HG03342 (cell line): Measurements from ENCODE around the gene NFYC.
A peak's percentile ranks its signal among the peaks of the same experiment; 100 is the strongest.
"Not testable (repeated sequence)": the region's sequence is repeated elsewhere in the genome, so short reads cannot be mapped to it uniquely, and the experiment has no call there.

Experiments used
- ATAC-seq: cut with Tn5 transposase; IDR thresholded peaks from one replicate; pipeline ENCODE4 v1.9.1; 2021; ENCODE audit warnings: mild to moderate bottlenecking, moderate library complexity; ENCODE audit not compliant: unreplicated experiment

NFYC gene

DNA sequence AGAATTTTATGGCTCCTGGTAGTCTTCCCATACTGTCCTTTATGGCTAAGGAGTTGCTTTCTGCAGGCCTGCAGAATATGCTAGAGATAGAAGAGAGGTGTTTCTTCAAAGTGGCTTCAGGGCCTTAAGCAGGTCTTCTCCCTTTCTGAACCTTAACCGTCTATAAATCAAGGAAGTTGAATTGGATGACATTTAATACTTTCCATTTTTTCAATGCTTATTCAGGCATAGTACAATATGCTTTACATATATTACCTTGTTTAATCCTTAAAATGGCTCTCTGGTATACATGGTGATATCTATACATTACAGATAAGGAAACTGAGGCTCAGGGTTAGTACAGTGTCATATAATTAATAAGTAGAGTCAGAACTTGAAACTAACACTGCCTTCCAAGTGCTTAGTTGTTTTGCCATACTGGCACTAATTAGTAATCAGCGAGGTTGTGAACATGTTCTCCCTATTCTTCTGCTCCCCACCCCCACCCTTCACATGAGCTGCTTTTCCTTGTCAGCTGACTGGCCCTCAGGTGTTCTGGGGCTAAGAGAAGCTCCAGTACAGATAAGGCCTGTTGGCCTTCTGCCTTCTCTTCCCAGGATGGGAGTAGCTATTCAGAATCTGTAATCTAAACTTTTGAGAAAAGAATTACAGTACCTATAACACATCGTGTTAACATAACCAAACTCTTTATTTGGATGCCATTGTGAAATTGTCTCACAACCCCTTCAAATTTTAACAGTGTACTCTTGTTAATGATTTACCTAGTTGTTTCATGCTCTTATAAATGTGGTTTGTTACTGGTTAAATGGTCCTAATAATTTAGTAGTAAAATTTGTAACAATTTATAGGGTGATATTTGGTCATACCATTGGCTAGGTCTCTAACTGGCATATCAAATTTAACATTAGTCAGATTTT, 13.6 kb downstream of the NFYC start:
- ATAC-seq: no peak

DNA sequence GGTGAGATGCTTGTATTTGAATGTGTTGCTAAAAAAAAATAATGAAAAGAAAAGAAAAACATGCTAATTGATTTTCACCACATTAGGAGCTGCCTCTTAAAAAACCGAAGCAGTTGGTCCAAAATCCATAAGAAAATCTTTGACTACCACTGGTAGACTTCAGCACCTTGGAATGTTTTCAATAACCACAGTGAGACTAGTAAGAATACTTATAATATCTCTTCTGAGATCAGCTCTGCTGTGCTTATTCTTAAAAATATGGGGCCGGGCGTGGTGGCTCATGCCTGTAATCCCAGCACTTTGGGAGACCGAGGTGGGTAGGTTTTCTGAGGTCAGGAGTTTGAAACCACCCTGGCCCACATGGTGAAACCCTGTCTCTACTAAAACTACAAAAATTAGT, 15.1 kb downstream of the NFYC start:
- no peak for ATAC-seq

DNA sequence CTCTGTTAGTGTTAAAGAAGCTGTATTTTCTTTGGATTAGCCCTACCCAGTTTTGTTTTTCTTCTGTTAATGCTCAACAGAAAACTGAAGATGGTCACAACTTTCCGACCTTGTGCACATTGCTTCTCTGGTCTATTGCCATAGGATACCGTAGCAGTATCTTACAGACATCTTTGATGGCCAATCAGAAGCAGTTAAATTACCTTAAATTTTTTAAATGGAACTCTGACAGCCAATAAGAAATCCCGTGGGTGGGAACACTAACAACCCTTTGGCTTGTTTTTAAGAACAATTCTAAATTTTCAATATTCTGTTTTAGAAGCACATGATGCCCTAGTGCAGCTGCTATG, 17.2 kb downstream of the NFYC start:
- ATAC-seq: peak; percentile 70

DNA sequence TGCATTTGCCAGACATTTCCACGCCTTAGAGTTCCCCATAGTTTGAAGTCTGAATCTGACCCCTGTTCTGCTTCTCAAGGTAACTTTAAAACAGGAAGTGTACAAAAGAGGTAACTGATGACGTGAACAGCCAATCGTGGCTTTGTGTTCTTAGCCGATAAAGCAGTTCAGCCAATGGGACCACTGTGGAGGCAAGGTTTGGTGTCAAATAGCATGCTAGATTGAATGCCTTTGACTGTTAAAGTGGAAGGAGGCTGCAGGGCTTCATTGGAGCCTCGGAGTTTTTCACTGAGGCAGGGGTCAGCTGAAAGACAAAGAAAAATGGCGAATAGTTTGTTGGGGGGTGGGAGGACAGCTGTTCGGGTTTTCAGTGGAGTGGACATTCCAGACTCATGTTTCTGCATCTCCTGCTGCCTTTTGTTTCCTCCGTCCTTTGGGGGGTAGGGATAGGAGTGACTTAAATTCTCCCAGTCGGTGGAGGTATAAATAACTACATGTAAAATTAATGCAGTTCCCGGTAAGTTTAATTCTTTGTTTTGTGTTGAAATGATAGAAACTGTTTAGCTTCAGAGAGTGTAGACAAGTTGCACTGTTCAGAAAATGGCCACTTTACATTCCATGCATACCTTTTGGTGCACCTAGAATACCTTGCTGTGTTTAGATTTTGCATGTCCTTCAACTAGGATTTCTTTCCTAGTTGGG, 17.7 kb downstream of the NFYC start:
- ATAC-seq: peak; percentile 89

DNA sequence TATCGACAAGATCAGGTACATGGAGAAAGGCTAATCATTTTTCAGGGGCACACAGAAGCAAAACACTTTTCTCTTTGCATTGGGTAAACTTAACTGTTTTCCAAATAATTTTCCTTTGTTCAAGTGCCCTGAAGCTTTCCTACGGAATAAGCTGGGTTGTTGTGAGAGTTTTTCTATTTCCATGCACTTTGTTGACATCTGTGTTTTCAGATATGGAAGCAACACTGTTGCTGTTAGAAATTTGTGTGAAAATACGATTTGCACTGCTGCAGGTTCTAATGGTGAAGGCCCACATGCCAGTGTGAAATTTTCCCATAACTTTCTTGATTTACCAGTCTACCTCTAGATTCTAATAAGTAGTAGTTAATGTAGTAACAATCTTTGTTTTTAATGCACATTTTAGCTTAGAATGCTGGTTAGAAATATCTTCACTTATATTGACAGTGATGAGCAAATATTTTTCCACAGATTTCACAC, 18.3 kb downstream of the NFYC start:
- no peak for ATAC-seq

DNA sequence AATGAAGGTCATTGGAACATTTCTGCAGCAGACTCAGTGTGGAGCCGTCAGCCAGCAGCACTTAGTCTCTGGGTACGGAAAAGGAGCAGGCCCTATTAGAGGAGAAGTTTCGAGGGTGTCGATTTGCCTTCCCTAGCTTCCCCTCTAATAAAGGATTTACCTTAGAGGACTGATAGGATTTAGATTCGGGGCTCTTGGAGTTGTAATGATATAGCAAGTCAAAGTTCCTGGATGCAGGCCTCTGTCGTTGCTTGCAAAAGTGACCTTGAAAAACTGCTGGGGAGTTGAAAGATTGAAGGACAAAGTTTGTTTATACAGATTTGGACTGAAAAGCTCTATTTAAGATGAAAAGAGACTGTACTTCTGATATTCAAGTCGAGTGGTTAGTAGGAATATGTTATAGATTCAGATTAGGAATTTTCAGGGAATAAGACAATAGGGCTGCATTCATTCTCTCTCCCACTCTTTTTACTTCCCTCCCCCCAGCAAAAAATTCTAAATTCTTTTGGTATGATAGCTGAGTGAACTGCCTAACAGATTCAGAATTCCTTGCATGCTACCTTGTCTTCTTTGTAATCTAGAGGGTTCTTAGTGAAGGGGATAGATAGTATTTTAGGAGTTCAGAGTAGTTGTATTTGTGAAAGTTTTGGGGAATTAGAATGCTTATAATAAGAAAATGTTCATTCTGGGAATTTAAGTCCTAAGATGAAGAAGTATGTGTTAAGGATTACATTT, 19.2 kb downstream of the NFYC start:
- ATAC-seq: no peak

DNA sequence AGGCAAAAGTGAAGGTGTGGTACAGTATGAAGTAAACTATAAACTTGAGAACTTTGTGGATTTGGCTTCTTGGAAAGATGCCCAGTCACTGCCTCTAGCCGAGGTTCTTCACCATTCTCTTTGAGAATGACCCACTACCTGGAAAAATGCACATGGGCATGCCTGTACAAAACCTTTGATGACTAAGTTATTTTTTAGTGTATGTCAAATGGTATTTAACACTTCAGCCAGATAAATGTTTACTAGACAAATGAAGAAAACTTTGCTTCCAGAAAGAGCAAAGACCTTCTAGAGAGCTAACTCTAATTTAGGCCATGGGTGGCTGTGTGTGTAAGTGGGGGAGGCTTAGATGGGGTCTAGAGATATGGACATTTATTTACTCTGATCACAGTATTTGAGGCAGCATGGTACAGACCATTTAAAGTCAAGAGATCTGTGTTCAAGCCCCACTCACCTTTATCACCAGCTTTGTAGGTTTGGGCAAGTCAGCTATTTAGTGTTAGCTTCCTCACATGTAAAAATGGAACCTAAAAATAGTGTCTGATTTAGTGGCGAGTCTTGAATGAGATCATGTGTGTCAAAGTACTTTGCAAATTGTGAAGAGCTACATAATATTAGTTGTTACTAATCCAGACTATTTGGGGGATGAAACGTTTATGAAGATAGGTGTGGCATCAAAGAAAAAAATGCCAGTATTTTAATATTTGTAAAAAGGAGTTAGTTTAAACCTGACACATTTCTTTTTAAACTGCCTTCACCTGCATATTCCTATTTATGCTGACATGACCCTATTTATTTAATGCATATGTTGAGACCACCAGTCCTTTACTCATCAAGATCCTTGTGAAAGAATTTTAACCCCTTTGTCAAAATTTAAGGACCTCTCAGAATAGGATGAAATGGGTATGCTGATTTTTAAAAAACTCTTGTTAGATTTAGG, 20.2 kb downstream of the NFYC start:
- ATAC-seq: no peak

DNA sequence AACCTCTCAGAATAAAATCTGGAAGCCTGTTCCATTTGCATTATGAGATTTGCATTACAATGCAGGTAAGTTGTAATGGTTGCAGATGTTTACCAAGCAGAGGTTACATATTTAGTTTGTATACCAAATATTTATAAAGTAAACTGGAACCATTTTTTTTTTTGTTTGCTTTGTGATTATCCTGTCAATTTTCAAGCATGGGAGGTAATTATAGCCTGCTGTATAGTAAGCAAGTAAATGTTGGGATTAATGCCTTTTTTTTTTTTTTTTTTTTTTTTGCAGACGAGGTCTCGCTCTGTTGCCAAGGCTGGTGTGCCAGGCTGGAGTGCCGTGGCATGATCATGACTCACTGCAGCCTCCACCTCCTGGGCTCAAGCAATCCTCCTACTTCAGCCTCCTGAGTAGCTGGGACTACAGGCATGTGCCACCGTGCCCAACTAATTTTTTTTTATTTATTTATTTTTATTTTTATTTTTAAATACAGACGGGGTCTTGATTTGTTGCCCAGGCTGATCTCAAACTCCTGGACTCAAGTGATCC, 21.0 kb downstream of the NFYC start:
- no peak for ATAC-seq

DNA sequence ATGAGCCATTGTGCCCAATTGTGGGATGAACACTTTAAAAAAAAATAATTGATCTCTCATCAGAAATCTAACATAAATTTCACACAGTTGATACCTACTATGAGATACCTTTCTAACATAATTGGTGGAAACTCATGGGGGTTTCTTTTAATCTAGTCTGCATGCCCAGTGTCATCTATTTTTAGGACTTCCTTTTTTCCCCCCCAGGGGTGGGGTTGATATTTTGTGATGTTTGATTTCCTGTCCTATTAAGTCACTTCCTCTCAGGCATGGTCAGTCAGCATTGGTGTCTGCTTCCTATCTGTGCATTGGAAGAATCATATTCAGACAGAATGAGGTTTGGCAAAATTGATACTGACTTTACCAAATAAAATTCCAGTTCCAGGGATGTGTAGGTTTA, 21.5 kb downstream of the NFYC start:
- no peak for ATAC-seq

DNA sequence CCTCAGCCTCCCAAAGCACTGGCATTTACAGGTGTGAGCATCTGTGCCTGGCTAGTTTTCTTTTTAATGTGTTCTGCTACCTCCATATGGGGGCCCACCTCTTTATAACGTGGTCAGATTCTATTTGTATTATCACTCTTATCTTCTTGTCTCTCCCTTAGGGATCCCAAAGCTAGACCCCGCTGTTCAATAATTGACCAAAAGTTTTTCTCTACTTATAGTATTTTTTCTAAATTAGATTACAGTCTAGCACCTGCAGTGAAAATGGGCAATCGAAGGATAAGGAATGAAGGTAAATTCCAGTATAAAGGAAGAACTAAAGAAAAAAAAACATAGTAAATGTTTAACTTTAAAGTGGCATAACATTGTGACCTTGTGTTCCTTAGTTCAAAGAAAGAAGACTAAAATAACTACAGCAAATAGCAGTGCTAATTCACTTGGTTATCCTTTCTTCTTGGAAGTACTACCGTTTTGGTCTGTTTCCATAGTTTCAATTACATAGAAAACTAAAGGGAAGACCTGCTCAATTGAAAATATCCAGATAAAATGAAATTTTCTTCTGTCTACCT, 24.1 kb downstream of the NFYC start:
- ATAC-seq: no peak

DNA sequence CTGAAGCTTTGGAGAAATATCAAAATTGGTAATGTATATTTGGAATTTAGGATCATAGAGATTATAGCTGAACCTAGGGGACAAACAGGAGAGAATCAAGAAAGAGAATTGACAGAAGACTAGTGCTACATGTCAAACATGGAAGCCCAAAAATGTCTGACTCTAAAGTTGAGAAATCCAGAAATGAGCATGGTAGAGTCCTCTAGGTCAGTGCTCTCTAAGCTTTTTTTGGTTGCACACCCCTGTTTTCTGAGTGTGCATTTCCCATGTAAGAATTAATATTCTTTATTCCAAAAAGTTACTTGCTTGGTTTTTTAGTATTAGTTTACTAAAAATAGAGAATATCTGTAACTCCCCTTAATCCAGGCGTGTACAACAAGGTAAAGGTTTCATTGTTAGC, 25.6 kb downstream of the NFYC start:
- ATAC-seq: no peak

DNA sequence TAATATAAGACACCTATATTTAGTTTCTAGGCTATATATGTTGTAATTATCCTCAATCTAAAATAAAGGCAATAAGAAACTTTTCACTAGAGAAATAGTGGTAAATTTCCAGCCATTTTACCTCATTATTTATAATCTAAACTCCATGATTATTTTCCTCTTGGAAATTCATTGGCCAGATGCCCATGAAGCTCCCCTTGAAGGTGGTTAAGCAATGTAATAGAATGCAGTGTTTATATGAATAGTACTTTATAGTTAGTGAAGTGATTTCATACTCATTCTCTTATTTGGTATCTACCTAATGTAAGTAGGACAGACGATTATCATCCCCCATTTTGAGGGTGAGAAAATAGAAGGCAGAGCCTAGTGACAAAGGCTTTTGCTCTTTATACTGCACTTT, 26.5 kb downstream of the NFYC start:
- ATAC-seq: no peak

DNA sequence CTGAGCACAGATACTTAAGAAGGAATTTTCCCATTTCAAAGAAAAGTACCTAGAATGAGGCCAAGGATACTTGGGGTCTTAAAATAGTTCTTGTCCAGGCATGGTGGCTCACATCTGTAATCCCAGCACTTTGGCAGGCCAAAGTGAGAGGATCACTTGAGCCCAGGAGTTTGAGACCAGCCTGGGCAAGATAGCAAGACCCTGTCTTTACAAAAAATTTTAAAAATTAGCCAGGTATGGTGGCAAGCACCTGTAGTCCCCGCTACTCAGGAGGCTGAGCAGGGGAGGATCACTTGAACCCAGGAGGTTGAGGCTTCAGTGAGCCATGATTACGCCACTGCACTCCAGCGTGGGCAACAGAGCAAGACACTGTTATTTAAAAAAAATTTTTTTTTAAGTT, 29.0 kb downstream of the NFYC start:
- no peak for ATAC-seq

DNA sequence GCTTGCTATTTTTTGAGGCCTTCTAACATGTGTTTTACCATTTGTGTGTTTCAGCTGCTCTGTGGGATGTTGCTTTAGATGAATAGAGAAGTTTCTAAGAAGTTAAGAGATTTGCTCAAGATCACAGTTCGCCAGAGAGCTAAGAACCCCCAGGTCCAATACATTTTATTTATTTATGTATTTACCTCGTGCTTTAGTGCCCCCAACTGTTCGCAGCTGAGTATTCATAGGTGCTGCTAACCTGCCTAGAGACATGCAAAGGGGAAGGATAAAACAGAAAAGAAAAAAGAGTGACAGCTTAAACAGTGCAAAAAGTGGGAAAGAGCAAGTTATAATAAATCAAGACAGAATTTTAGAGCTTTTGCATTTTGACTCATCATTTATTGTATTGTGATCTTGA, 31.1 kb downstream of the NFYC start:
- no peak for ATAC-seq

DNA sequence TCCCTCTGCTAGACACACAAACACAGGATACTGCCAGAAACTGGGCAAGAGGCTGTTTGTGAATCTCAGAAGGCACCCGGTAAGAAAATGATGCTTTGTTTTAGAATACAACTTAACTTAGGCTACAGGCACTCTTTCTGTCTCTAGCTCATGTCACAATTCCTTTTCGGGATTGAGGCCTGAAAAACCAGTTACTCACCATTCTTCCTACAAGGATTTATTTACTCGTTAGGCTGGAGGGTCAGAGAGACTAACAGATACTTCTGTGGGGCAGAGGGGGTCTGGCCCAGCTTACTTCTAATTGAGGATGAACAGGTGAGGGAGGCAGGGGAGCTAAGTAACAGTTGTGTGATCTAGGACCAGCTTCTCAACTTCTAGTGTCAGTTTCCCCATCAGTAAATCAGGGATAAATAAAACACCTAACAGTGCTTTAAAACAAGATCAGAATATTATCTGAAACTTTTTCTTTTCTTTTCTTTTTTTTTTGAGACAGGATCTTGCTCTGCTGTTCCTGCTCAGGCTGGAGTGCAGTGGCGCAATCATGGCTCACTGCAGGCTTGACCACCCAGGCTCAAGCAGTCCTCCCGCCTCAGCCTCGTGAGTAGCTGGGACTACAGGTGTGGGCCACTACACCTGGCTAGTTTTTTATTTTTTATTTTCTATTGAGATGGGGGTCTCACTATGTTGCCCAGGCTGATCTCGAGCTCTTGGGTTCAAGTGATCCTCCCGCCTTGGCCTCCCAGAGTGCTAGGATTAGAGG, 31.9 kb downstream of the NFYC start:
- no peak for ATAC-seq

DNA sequence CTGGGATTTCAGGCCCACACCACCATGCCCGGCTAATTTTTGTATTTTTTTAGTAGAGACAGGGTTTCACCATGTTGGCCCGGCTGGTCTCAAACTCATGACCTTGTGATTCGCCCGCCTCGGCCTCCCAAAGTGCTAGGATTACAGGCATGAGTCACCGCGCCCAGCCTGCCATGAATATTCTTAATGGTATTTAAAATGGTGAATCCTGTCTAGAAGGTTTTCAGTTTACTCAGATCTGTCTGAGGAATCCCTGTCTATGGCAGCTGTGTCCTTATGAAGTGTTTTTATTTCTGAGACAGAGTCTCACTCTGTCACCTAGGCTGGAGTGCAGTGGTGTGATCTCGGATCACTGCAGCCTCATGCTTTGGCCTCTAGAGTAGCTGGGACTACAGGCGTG, 36.2 kb downstream of the NFYC start:
- not testable (repeated sequence) for ATAC-seq

DNA sequence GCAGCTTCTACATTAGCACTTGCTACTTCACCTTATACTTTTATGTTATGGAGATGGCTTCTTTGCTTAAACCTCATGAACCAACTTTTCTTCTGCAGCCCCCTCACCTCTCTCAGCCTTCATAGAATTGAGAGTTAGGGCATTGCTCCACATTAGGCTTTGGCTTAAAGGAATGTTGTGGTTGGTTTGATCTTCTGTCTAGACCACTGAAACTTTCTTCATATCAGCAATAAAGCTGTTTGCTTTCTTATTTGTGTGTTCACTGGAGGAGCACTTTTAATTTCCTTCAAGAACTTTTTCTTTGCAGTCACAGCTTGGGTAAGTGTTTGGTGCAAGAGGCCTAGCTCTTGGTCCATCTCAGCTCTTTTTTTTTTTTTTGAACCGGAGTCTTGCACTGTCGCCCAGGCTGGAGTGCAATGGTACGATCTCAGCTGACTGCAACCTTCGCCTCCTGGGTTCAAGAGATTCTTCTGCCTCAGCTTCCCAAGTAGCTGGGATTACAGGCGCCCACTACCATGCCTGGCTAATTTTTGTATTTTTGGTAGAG, 37.9 kb downstream of the NFYC start:
- ATAC-seq: not testable (repeated sequence)

DNA sequence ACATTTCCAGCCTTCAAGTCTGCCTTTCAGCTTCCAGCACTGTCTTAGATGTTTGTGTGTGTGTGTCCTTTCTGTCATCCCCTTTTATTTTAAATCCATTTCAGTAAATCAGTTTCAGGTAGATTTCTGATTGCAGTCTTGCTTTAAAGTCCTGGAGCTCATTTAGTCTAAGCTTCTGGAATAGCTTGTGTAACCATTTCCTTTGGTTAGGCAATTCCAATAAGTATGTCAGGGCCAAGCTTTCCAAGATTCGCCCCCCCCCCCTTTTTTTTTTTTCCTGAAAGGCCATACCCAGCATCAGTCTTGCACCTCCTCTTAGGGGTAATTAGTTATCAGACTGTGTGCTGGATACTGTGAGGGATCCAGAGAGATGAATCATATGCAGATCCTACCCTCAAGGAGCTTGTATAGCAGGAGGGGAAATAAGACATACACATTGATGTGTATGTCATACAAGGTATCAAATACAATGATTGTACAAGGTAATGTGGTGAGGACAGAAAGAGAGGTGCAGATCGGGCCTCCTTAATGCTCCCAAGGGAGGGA, 41.3 kb downstream of the NFYC start:
- no peak for ATAC-seq
